A172 (cell line): ENCODE results near the gene PROSER3. TPM values are rescaled to one million over a fixed set of nuclear protein-coding genes. Genes with fewer than 3 reads are reported as not detected.

Experiments used
- DNase-seq: peaks from one replicate; pipeline ENCODE4 v3.0.0-alpha.2; 2015; ENCODE audit warnings: low spot score
- total RNA-seq: library from RNA; depleted of rRNA; stranded (reverse); fragments of >200 nt; shearing (Covaris generic); gene quantifications from 2 replicates; pipeline ENCODE4 v1.2.3, GENCODE V29; 2014

Gene PROSER3
- total RNA-seq, 1 experiment from 2014 or later: 7.0 TPM

DNA sequence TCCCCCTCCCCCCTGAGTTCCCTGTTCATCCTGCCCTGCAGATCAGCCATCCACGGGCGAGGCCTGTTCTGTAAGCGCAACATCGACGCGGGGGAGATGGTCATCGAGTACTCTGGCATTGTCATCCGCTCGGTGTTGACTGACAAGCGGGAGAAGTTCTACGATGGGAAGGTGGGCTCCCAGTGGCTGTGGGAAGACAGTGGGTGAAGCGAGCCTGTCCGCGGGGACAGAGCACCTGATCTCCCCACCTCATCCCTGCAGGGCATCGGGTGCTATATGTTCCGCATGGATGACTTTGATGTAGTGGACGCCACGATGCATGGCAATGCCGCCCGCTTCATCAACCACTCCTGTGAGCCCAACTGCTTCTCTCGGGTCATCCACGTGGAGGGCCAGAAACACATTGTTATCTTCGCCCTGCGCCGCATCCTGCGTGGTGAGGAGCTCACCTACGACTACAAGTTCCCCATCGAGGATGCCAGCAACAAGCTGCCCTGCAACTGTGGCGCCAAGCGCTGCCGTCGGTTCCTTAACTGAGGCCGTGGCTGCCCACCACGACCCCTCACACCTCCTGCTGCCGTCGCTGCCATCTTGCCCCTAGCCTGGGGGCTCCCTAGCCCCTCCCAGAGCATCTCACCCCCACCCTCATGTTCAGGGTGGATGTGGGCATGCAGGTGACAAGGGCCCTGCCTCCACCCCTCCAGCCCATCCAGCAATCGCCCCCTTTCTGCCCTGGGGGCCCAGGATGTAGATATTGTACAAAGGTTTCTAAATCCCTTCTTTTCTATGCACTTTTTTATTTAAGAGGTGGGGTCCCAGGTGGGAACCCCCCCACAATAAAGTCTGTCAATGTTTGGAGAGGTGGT lies 19.7 kb upstream of the PROSER3 start:
- DNase-seq: no peak

DNA sequence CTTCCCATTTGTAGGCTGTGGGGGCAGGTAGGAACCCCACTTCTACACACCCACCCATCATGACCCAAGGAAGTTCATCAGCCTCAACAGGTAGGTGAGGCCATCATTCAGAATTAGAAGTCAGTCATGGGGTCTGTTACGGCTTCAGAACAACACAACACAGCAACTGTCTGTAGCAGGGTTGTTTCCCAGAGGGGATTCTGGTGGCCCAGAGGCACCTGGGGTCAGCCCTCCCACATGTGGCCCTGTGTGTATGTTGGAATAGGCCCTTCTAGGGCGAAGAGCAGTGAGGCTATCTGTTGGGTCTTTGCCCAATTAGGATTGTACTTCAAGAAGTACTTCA lies 19.1 kb upstream of the PROSER3 start:
- DNase-seq: no peak

DNA sequence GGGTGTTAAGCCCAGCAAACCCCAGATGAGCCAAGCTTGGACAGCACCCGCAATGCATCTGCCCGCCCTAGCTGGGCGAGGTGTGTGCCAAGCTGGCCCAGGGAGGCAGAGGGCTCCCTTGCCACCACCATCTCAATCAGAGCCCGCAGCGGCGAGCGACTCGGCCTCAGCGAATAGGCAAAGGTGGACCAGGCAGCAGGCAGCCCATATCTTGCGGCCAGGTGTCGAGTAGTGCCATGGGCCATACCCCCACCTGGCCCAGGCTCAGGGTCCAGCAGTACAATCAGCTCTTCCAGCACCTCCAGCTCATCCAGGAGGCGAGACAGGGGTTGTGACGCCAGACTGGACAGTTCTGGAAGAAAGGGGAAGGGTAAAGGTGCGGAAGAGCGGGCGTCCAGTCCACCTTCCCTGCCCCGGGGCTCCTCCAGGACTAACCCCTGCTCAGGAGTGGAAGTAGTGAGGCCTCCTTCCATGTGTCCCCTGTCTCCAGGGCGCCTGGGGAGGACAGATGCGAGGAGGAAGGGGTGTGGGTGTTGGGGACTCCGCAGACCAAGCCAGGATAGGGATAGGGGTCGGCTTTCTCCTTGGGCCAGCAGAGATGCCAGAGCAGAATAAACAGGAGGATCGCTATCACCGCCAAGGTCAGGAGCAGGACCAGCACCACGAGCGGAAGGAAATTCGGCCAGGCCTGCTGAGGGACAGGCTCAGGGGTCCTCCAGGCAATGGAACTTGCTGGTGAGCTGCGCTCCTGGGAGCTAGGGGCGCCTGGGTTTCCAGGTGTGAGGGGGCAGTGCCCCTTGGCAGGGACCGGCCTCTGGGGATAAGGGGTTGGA lies 18.5 kb upstream of the PROSER3 start:
- DNase-seq: no peak

GRCh38 chr19:35740108-35740422 lies 17.9 kb upstream of the PROSER3 start:
- no peak for DNase-seq

DNA sequence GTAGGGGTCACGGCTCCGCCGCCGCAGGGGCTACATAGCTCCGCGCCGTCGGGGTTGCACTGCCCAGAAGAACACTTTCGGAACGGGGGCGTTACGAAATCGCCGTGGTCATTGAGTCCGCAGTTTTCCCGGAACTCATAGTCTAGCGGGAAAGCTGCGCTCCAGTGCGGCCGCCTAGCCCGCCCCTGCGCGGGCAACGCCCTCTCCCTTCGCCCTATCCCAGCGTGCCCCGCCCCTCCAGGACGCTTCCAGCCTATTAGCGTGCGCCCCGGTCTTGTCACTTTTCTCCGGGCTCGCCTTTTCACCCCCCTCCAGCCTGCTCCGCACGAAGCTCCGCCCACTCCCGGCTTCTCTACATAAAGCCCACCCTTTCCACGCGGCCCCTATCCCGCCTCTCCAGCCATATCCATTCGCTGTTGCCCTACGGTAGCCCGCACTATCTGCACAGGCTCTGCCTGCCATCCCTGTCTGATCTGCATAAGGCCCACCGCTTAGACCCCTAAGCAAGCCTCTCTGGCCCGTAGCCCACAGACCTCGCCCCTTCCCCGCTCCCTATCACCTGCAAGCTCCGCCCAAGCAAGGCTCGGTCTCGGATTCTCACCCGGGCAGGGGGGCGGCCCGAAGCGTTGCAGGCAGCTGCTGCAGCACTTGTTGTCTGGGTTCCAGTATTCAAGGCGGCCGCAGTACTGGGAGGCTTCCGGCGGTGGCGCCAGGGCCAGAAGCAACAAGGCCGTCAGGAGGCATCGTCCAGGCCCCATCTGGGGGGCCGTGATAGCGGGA lies 17.4 kb upstream of the PROSER3 start:
- peak; percentile 92 for DNase-seq

DNA sequence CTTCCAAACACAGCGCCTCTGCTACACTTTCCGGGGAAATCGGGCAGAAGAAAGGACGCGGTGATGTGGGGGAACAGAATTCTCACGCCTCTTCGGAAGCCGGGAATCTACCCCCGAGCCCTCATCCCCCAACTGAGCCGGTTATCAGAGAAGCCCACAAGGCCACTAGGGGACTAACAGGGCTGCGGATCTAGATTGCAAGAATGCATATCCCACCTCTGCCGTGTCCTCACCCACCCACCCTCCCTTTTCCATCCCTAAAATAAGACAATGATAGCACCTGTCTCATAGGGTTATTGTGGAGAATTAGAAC lies 16.8 kb upstream of the PROSER3 start:
- DNase-seq: no peak

DNA sequence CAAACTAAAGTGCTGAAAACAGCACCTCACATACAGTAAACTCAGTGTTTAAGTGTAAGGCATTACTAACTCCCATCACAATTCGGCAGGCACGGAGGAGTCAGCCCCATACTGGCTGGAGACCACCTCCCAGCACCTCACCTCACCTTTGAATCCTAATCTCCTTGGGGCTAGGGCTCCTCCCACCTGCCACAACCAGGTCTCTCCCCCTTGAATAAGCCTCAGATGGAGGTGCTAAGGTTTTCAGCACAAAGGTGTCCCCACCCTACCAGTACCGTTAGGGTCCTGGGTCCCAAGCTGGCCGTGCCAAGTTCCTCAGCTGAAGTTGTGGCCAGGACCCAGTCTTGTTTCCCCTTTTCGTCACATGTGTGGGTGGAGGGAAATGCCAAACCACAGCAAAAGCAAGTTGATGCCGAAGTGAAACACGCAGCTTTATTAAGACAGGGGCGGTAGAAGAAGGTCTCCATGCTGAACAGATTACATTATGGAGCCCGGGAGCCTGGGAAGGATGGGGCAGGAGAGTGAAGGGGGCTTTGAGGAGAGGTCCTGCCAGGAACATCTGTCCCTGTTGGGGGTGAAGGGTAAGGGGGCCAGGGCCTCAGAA lies 15.8 kb upstream of the PROSER3 start, which contains the start of gene IGFLR1:
Gene IGFLR1 (minus strand): TSS at position 332 of the 604 bp plus-strand sequence. CDS start 1,272 bp downstream, outside the sequence.
- no peak for DNase-seq

- no peak for DNase-seq
Observed at GRCh38 chr19:35743640-35744429, 14.1 kb upstream of the PROSER3 start.

DNA sequence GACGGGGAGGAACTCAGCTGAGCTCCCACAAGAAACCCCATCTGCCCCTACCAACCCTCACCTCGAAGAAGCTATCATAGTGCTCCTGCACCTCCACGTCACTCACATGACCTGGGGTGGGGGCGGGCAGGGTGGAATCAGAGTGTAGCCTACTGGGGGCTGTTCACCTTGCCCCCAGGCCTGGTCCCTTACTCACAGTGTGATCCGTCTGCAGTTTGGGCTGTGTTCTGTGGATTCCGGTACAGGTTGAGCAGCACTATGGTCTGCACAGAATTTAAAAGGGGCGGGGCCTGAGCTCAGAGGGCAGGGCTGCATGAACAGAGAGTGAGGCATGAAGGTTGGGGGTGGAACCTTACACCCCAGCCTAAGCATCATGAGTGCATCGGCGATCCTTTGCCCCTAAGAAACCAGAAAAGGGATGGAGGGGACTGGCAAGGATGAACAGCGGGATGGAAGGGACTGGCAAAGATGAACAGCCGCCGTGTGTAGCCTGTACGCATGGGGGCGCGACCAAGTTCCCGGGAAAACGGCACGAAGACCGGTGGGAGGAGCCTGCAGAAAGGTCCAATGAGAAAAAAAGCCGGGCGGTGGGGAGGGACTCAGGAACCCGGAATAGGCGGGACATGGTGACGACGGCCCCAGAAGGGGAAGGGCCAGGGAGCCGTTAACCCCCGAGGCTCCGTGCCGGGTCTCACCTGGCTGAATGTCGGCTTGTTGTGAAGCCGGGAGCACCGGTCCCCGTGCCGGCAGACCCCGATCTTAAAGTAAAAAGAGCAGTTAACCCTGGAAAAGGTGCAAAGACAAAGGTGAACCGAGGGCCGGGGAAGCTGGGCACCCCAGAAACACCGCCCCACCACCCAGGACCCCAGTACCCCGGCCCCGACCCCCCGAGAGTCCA lies 13.3 kb upstream of the PROSER3 start:
- DNase-seq: peak; percentile 95

DNA sequence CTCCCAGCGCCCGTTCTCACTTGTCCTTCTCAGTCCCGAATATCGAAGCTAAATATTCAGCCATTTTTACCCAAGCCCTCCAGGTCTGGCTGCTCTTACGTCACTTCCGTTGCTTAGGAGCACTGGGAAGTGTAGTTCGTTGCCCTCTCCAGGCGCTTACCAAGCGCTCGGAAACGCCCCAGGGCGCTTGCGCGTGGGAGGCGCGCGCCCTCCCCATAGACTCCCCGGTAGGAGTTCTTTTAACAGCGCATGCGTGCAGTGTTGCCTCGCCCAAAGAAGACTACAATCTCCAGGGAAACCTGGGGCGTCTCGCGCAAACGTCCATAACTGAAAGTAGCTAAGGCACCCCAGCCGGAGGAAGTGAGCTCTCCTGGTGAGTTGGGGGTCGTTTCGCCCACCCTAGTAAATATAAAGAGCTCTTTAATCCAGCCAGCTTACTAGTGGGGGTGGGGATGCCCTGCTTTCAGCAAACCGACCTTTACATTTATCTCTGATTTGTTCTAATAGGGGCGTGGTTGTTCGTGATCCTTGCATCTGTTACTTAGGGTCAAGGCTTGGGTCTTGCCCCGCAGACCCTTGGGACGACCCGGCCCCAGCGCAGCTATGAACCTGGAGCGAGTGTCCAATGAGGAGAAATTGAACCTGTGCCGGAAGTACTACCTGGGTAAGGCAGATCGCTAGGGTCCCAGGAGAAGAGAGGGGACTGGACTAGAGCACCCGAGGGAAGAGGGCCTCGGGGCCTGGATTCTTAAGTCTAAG lies 12.5 kb upstream of the PROSER3 start, which contains the start of the genes PSENEN and U2AF1L4:
Gene PSENEN (plus strand): TSS at position 324 of the 759 bp plus-strand sequence. CDS start 280 bp downstream, at position 604.
Gene U2AF1L4 (minus strand): TSS at position 91 of the 759 bp plus-strand sequence. CDS start 27 bp downstream, at position 64.
- peak; percentile 99 for DNase-seq

DNA sequence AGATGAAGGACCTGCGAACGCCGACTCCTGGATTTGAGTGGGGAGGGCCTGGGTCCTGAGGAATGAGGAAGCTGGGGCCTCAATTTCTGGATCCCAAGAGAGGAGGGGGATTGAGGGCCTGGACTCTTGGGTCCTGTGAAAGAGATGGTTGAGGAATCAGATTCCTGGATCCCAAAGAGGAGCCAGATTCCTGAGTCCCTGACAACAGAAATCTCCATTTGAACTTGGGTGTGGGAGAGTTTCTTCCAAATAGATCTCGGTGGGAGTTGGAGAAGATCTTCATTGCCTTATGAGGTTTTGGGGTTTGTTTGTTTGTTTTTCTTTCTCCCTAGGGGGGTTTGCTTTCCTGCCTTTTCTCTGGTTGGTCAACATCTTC lies 11.9 kb upstream of the PROSER3 start:
- DNase-seq: no peak

- DNase-seq: no peak
Observed at GRCh38 chr19:35746531-35746930, 11.4 kb upstream of the PROSER3 start.

DNA sequence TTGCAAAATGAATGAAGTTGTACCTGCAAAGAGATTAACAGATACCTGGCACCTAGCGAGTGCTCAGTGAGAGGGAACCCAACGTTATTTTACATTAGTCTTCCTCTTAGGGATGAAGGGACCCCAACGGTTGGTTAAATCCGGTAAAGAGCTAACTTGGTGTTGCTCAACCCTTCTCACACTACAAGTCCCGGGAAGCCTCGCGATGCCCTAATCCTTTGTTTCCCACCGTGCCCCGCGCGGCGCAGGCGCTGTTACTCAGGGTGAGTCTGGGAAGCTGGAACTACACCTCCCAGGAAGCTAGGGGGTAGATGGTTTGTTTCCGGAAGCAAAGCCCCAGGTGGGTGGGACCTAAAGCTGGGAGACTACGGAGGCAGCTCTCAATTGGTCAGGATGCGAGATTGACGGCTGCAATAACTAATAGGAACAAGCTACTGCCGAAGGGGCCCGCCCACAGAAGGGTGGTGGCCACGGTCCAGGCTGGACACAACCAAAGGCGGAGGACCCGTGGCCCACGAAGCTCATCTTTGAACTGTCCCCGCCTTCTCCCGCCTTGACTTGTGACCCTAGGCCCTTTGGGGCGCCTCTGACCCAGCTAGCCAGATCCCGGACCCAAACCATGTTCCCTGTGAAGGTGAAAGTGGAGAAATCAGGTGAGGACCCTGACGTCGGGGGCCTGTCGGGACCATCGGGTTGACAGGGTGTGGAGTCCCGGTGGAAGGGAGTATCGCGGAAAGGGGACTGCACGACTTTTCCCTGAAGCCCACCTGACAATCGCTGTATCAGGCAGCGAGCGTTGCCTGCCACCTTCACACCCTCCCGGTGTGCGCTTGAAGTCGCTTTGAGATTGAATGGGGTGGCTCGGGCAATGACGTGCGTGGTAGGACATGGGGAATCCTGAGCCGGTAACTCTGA lies 9.6 kb upstream of the PROSER3 start, which contains the start of gene LIN37:
Gene LIN37 (plus strand): TSS at position 471 of the 915 bp plus-strand sequence. CDS start 149 bp downstream, at position 620.
- DNase-seq: peak; percentile 99

DNA sequence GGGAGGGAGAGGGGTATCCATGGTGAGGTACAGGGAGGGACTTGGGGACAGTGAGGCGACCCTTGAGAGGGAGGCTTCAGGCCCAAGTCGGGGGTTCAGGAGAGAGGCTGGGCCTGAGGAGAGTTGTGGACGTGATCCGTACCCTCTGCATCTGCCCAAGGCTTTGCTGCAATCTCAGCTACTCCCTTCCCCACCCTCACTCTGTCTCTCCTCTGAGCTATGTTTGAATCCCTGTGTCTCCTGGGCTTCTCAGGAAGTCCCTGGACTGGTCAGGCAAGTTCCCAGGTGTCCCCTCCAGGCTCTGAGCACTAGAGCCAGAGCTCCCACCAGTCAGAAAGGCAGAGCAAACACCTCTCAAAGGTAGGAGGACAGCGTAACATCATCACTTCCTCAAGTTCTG lies 7.8 kb upstream of the PROSER3 start:
- DNase-seq: no peak

- no peak for DNase-seq
Observed at GRCh38 chr19:35751839-35752745, 5.9 kb upstream of the PROSER3 start.

- no peak for DNase-seq
Observed at GRCh38 chr19:35752746-35753350, 5.1 kb upstream of the PROSER3 start.
